ENCODE measurements around the gene CYB5R2.

DNA sequence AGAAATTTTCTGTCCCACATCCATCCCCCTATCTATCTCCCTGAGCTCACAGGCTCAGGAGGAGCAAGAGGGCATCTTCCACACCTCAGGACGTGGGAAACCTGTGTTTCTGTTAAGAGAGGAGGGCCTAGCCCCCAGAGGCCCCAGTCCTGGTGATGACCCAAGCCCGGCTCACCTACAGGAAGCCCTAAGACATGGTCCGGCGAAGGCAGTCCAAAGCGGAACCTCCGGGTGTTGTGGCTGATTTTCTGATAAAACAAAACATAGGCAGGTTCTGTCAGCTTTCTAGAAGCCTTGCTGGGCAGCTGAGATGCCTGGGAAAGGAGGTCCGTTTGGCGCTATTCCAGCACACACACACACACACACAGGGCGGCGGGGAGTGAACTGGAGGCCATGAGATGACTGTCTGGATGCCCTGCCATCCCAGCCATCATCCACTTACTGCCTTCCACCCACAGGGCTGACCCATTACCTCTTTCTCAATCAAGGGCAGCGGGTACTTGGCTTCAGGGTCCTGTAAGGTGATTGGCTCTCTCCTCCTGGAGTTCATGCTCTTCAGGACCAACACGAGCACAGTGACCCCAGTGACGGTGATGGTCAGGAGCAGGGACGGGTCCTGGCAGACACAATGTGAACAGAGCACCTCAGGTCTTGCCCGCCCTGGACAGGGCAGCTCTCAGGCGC lies 882 bp downstream of the CYB5R2 start:
- TF ChIP-seq RAD21 (IDR thresholded peaks at IDR 0.05; ENCODE audit: low read depth) (no peak), EGR1 (IDR thresholded peaks at IDR 0.05) (no peak), CREB1 (IDR thresholded peaks at IDR 0.05; ENCODE audit: low read depth) (no peak)
- TF ChIP-seq, protein P1, sequence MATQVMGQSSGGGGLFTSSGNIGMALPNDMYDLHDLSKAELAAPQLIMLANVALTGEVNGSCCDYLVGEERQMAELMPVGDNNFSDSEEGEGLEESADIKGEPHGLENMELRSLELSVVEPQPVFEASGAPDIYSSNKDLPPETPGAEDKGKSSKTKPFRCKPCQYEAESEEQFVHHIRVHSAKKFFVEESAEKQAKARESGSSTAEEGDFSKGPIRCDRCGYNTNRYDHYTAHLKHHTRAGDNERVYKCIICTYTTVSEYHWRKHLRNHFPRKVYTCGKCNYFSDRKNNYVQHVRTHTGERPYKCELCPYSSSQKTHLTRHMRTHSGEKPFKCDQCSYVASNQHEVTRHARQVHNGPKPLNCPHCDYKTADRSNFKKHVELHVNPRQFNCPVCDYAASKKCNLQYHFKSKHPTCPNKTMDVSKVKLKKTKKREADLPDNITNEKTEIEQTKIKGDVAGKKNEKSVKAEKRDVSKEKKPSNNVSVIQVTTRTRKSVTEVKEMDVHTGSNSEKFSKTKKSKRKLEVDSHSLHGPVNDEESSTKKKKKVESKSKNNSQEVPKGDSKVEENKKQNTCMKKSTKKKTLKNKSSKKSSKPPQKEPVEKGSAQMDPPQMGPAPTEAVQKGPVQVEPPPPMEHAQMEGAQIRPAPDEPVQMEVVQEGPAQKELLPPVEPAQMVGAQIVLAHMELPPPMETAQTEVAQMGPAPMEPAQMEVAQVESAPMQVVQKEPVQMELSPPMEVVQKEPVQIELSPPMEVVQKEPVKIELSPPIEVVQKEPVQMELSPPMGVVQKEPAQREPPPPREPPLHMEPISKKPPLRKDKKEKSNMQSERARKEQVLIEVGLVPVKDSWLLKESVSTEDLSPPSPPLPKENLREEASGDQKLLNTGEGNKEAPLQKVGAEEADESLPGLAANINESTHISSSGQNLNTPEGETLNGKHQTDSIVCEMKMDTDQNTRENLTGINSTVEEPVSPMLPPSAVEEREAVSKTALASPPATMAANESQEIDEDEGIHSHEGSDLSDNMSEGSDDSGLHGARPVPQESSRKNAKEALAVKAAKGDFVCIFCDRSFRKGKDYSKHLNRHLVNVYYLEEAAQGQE (IDR thresholded peaks at IDR 0.05; ENCODE audit: low read depth): no peak
